HepG2 (cell line): Measurements from ENCODE around the gene HNRNPA1. TPM values are rescaled to one million over a fixed set of nuclear protein-coding genes. Genes with fewer than 3 reads are reported as not detected.

Source experiments
- CCDC6 ChIP-seq: sonication (generic); formaldehyde crosslinking; IDR thresholded peaks from 2 replicates; pipeline ENCODE4 v1.8.1; 2022; ENCODE audit warnings: mild to moderate bottlenecking, missing genetic modification reagents, moderate library complexity
- CEBPB ChIP-seq: IDR thresholded peaks from 2 replicates; pipeline ENCODE4 v1.6.1; 2011; ENCODE audit warnings: low read depth, low read length, improper control_type of control experiment, borderline replicate concordance
- CREBL2 ChIP-seq: sonication (generic); formaldehyde crosslinking; IDR thresholded peaks from 2 replicates; pipeline ENCODE4 v1.8.1; 2023; ENCODE audit warnings: missing genetic modification reagents, mild to moderate bottlenecking, borderline replicate concordance
- CSRNP2 ChIP-seq: sonication (generic); formaldehyde crosslinking; conservative IDR thresholded peaks from 2 replicates; pipeline ENCODE4 v1.8.0; 2022; ENCODE audit warnings: low read depth, missing genetic modification reagents
- FOXP1 ChIP-seq, 2 experiments: fragments of 450-650 bp in 1 of 2; IDR thresholded peaks; 2 replicates each; pipeline ENCODE4 v1.6.1; 2017 to 2018; ENCODE audit warnings: antibody characterized with exemption in 1 of 2
- MED1 ChIP-seq: sonication (generic); formaldehyde crosslinking; IDR thresholded peaks from 2 replicates; pipeline ENCODE4 v1.4.0; 2020; ENCODE audit warnings: missing genetic modification reagents
- MTF1 ChIP-seq: sonication (generic); formaldehyde crosslinking; IDR thresholded peaks from 2 replicates; pipeline ENCODE4 v1.5.0; 2020; ENCODE audit warnings: missing genetic modification reagents
- NONO ChIP-seq, 2 experiments: fragments of 450-650 bp in 1 of 2; sonication (generic) in 1 of 2; formaldehyde crosslinking in 1 of 2; IDR thresholded peaks in 1 of 2; conservative IDR thresholded peaks in 1 of 2; 2 replicates each; pipeline versions ENCODE4 v1.6.1 to v1.8.0; 2017 to 2022; ENCODE audit warnings: mild to moderate bottlenecking in 1 of 2, missing genetic modification reagents in 1 of 2, moderate library complexity in 1 of 2
- SOX6 ChIP-seq, 2 experiments: fragments of 450-650 bp in 1 of 2; sonication (generic) in 1 of 2; formaldehyde crosslinking in 1 of 2; IDR thresholded peaks; 2 replicates each; pipeline versions ENCODE4 v1.4.0 to v1.6.1; 2017 to 2020; ENCODE audit warnings: antibody characterized with exemption in 1 of 2, mild to moderate bottlenecking in 1 of 2, missing genetic modification reagents in 1 of 2
- ZNF451 ChIP-seq: sonication (generic); formaldehyde crosslinking; IDR thresholded peaks from 2 replicates; pipeline ENCODE4 v1.5.0; 2020; ENCODE audit warnings: mild to moderate bottlenecking, missing genetic modification reagents
- ZNF646 ChIP-seq: sonication (generic); formaldehyde crosslinking; IDR thresholded peaks from 2 replicates; pipeline ENCODE4 v1.9.0; 2021; ENCODE audit warnings: mild to moderate bottlenecking, missing genetic modification reagents
- ZSCAN30 ChIP-seq: sonication (generic); formaldehyde crosslinking; IDR thresholded peaks from 2 replicates; pipeline ENCODE4 v1.5.0; 2020; ENCODE audit warnings: mild to moderate bottlenecking, missing genetic modification reagents
- polyA plus RNA-seq, 8 experiments: library from polyadenylated mRNA; depleted of rRNA in 3 of 8; stranded (reverse) in 7 of 8; unstranded in 1 of 8; fragments of >200 nt; fragmentation: Illumina TruSeq in 4 of 8; extraction: Trizol in 4 of 8; gene quantifications; 2 replicates each; pipeline versions ENCODE4 v1.2.1 to v1.2.3, GENCODE V29; 2011 to 2016; ENCODE audit warnings: low read depth in 4 of 8, missing spikeins in 1 of 8, mixed read lengths in 1 of 8; ENCODE audit not compliant: insufficient read depth in 1 of 8
- total RNA-seq, 5 experiments: library from RNA; depleted of rRNA; stranded (reverse); fragments of >200 nt; fragmentation: Illumina TruSeq; extraction: Trizol; gene quantifications; 2 replicates each; pipeline ENCODE4 v1.2.3, GENCODE V29; 2016; ENCODE audit warnings: low read depth in 1 of 5
- TF ChIP-seq, protein P1 (sequence below): sonication (generic); formaldehyde crosslinking; IDR thresholded peaks from 2 replicates; pipeline ENCODE4 v1.8.0; 2022; ENCODE audit warnings: low read depth, missing genetic modification reagents
- TF ChIP-seq, protein P2 (sequence below): sonication (generic); formaldehyde crosslinking; IDR thresholded peaks from 2 replicates; pipeline ENCODE4 v1.8.1; 2023; ENCODE audit warnings: mild to moderate bottlenecking, missing genetic modification reagents
- TF ChIP-seq, protein P3 (sequence below): sonication (generic); formaldehyde crosslinking; IDR thresholded peaks from 2 replicates; pipeline ENCODE4 v1.5.0; 2020; ENCODE audit warnings: missing genetic modification reagents, mild to moderate bottlenecking, borderline replicate concordance

HNRNPA1 gene
- total and polyA plus RNA-seq, 2 of the 13 experiments (the other 11 are each of a cell fraction or from before 2014, with no cell fraction given), result 535 to 1,820 TPM

DNA sequence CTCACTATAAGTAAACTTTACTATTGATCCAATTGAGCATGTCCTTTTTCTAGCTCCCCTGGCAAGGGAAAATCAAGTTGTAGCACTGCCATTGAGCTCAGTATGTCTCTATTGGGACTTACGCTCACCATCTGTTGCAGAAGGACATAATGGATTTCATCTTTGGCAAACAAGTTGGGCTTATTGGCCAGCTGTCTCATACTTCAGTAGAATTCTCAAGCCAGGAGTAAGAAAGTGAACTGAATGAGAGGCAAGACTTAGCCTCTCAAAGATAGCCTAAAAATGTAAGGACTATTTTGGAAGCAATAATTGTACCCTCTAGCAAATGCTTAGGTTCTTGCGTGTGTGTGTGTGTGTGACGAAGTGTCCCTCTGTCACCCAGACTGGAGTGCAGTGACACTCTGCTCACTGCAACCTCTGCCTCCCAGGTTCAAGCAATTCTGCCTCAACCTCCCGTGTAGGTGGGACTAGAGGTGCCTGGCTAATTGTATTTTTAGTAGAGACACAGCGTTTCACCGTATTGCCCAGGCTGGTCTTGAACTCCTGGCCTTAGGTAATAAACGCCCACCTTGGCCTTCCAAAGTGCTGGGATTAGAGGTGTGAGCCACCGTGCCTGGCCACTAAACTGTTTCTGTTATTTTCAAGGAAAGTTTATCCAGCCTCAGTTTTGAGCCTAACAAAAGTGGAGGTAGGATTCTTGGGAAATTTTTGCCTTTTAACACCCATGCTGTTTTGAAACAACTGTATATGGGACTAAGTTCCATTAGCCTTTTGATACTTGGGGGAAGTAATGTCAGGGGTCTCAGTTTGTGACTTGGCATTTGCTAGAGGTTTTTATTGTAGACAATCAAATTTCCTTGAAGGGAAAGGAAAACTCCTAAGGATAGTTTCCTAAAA lies 7.0 kb downstream of the HNRNPA1 start (continued):
- TF ChIP-seq, protein P1, sequence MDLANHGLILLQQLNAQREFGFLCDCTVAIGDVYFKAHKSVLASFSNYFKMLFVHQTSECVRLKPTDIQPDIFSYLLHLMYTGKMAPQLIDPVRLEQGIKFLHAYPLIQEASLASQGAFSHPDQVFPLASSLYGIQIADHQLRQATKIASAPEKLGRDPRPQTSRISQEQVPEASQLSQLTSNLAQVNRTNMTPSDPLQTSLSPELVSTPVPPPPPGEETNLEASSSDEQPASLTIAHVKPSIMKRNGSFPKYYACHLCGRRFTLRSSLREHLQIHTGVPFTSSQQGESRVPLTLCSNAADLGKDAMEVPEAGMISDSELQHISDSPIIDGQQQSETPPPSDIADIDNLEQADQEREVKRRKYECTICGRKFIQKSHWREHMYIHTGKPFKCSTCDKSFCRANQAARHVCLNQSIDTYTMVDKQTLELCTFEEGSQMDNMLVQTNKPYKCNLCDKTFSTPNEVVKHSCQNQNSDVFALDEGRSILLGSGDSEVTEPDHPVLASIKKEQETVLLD (CRISPR knock-in tag), result no peak
- no peak for TF ChIP-seq MTF1 (CRISPR knock-in tag)
- TF ChIP-seq MED1 (CRISPR knock-in tag), result no peak
- 0 out of 2 replicates have a peak, but pooled peaks have one; percentile 17 for TF ChIP-seq CCDC6 (CRISPR knock-in tag)
- no peak for TF ChIP-seq CEBPB
- no peak for TF ChIP-seq ZNF646 (CRISPR knock-in tag)
- no peak for TF ChIP-seq FOXP1 (IDR thresholded peaks at IDR 0.05)
- TF ChIP-seq FOXP1 (CRISPR knock-in tag; IDR thresholded peaks at IDR 0.05), result no peak
- TF ChIP-seq CSRNP2 (CRISPR knock-in tag), result no peak
- TF ChIP-seq, protein P2, sequence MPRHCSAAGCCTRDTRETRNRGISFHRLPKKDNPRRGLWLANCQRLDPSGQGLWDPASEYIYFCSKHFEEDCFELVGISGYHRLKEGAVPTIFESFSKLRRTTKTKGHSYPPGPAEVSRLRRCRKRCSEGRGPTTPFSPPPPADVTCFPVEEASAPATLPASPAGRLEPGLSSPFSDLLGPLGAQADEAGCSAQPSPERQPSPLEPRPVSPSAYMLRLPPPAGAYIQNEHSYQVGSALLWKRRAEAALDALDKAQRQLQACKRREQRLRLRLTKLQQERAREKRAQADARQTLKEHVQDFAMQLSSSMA (CRISPR knock-in tag), result no peak
- no peak for TF ChIP-seq SOX6 (IDR thresholded peaks at IDR 0.05)
- TF ChIP-seq SOX6 (CRISPR knock-in tag; IDR thresholded peaks at IDR 0.05), result no peak
- no peak for TF ChIP-seq NONO (IDR thresholded peaks at IDR 0.05)
- TF ChIP-seq NONO (CRISPR knock-in tag; conservative IDR thresholded peaks at IDR 0.05), result 0 out of 2 replicates have a peak, but pooled peaks have one; percentile 41
- TF ChIP-seq CREBL2 (CRISPR knock-in tag), result no peak
- TF ChIP-seq ZNF451 (CRISPR knock-in tag), result no peak
- TF ChIP-seq, protein P3, sequence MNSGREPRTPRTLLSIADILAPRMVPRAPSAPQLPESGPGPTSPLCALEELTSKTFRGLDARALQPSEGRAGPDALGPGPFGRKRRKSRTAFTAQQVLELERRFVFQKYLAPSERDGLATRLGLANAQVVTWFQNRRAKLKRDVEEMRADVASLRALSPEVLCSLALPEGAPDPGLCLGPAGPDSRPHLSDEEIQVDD, result no peak
- TF ChIP-seq ZSCAN30 (CRISPR knock-in tag), result no peak
